Nephron progenitor cell (in vitro differentiated cells): ENCODE results near the gene CSK.
A peak's percentile ranks its signal among the peaks of the same experiment; 100 is the strongest.
"Not testable (repeated sequence)": the region's sequence is repeated elsewhere in the genome, so short reads cannot be mapped to it uniquely, and the experiment has no call there.

Experiments used
- DNase-seq: peaks from one replicate; pipeline ENCODE4 v3.0.0; 2021
- H3K27ac Mint-ChIP-seq: 2 replicates; pipeline ENCODE4 v1.8.0; 2021; ENCODE audit warnings: mild to moderate bottlenecking, moderate library complexity, mixed read lengths
- H3K27me3 Mint-ChIP-seq: 2 replicates; pipeline ENCODE4 v1.8.0; 2021; ENCODE audit warnings: mild to moderate bottlenecking, low read depth, mixed read lengths; ENCODE audit not compliant: poor library complexity
- H3K36me3 Mint-ChIP-seq: 2 replicates; pipeline ENCODE4 v1.8.0; 2021; ENCODE audit warnings: low read depth, mixed read lengths
- H3K4me1 Mint-ChIP-seq: 2 replicates; pipeline ENCODE4 v1.8.0; 2021; ENCODE audit warnings: mixed read lengths
- H3K4me3 Mint-ChIP-seq: 2 replicates; pipeline ENCODE4 v1.8.0; 2021; ENCODE audit warnings: mild to moderate bottlenecking, moderate library complexity, mixed read lengths
- H3K9me3 Mint-ChIP-seq: 2 replicates; pipeline ENCODE4 v1.8.0; 2021; ENCODE audit warnings: mild to moderate bottlenecking, moderate library complexity, mixed read lengths
- CTCF ChIP-seq: fragments of 200-600 bp; sonication (generic); IDR thresholded peaks from 2 replicates; pipeline ENCODE4 v1.5.0; 2021; ENCODE audit warnings: antibody characterized with exemption

The CSK gene

GRCh38 chr15:74783808-74784175 lies 1.9 kb downstream of the CSK start:
- TF ChIP-seq CTCF, result no peak
- Mint-ChIP-seq H3K27ac (no peak overlapping the region), H3K36me3 (peaks cover 4% of the 10 kb centered on the region), H3K4me1 (peaks cover 74% of the 10 kb centered on the region), H3K27me3 (peaks cover 3% of the 10 kb centered on the region), H3K9me3 (no peaks in the 10 kb centered on the region), H3K4me3 (peak overlapping the region; percentile 90)
- DNase-seq, result no peak

- Mint-ChIP-seq H3K27me3 (peaks cover 8% of the 10 kb centered on the region), H3K4me3 (peak overlapping the region; percentile 43), H3K36me3 (peaks cover 4% of the 10 kb centered on the region), H3K4me1 (peaks cover 77% of the 10 kb centered on the region), H3K9me3 (no peaks in the 10 kb centered on the region), H3K27ac (no peak overlapping the region)
- DNase-seq, result no peak
- no peak for TF ChIP-seq CTCF
Observed at GRCh38 chr15:74784426-74785193, 2.7 kb downstream of the CSK start.

- H3K4me1 Mint-ChIP-seq, result peaks cover 74% of the 10 kb centered on the region
- DNase-seq, result no peak
- H3K27me3 Mint-ChIP-seq, result peaks cover 9% of the 10 kb centered on the region
- no peaks in the 10 kb centered on the region for H3K9me3 Mint-ChIP-seq
- H3K36me3 Mint-ChIP-seq, result peaks cover 4% of the 10 kb centered on the region
- H3K27ac Mint-ChIP-seq, result no peak overlapping the region
- peak overlapping the region; percentile 43 for H3K4me3 Mint-ChIP-seq
- no peak for TF ChIP-seq CTCF
Observed at GRCh38 chr15:74785194-74786032, 3.5 kb downstream of the CSK start.

GRCh38 chr15:74786081-74786480 lies 4.2 kb downstream of the CSK start:
- not testable (repeated sequence) for H3K27ac Mint-ChIP-seq, DNase-seq, H3K9me3 Mint-ChIP-seq, H3K36me3 Mint-ChIP-seq, H3K4me3 Mint-ChIP-seq, H3K27me3 Mint-ChIP-seq
- H3K4me1 Mint-ChIP-seq, result peaks cover 73% of the 10 kb centered on the region

GRCh38 chr15:74786551-74787165 lies 4.8 kb downstream of the CSK start:
- peaks cover 9% of the 10 kb centered on the region for H3K27me3 Mint-ChIP-seq
- no peak overlapping the region for H3K4me3 Mint-ChIP-seq

More at GRCh38 chr15:74786551-74787165, 4.8 kb downstream of the CSK start:
- H3K27ac Mint-ChIP-seq, result no peak overlapping the region
- no peak for DNase-seq
- peaks cover 4% of the 10 kb centered on the region for H3K36me3 Mint-ChIP-seq
- no peak for TF ChIP-seq CTCF
- peaks cover 72% of the 10 kb centered on the region for H3K4me1 Mint-ChIP-seq
- no peaks in the 10 kb centered on the region for H3K9me3 Mint-ChIP-seq
